ENCODE data around the gene SPNS2. TPM values are rescaled to one million over a fixed set of nuclear protein-coding genes. Genes with fewer than 3 reads are reported as not detected.

Gene SPNS2
- total and polyA plus RNA-seq, 2 experiments from 2014 or later, result 1.0 to 1.6 TPM

DNA sequence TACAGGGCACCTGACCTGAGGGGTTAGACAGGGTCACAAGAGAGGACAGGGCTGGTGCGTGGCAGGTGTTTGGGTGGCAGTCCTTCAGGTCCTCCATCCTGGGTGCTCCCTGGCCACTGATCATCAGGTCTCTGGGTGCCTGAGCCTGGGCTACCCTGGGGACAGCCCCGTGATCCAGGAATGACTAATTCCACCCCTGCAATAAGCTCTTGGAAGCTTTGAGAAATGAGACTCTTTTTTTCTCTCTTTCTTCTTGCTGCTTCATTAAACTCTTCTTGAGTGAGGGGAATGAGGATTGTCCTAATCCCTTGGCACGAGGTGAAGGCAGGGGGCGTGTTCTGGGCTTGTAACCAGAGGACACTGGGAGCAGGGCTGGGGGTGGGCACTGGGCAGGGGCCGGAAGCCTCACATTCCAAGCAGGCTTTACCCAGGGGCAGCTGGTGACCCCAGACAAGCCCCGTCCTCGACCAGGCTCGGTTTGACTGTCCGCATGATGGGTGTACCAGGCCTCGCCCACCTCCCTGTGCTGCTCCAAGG lies 21.4 kb upstream of the SPNS2 start:
- Histone ChIP-seq H3K4me3 (no peak overlapping the region), H3K36me3 (no peaks in the 10 kb centered on the region), H3K27ac (no peak overlapping the region), H3K9me3 (ENCODE audit: low read depth) (no peaks in the 10 kb centered on the region), H3K4me1 (ENCODE audit: low read depth) (no peaks in the 10 kb centered on the region), H3K27me3 (no peaks in the 10 kb centered on the region)
- TF ChIP-seq, protein P1, sequence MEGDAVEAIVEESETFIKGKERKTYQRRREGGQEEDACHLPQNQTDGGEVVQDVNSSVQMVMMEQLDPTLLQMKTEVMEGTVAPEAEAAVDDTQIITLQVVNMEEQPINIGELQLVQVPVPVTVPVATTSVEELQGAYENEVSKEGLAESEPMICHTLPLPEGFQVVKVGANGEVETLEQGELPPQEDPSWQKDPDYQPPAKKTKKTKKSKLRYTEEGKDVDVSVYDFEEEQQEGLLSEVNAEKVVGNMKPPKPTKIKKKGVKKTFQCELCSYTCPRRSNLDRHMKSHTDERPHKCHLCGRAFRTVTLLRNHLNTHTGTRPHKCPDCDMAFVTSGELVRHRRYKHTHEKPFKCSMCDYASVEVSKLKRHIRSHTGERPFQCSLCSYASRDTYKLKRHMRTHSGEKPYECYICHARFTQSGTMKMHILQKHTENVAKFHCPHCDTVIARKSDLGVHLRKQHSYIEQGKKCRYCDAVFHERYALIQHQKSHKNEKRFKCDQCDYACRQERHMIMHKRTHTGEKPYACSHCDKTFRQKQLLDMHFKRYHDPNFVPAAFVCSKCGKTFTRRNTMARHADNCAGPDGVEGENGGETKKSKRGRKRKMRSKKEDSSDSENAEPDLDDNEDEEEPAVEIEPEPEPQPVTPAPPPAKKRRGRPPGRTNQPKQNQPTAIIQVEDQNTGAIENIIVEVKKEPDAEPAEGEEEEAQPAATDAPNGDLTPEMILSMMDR (IDR thresholded peaks at IDR 0.05; ENCODE audit: low read depth, low read length), result no peak
- DNase-seq (ENCODE audit: low read depth in 1 of 2, low spot score in 1 of 2), result no peak

DNA sequence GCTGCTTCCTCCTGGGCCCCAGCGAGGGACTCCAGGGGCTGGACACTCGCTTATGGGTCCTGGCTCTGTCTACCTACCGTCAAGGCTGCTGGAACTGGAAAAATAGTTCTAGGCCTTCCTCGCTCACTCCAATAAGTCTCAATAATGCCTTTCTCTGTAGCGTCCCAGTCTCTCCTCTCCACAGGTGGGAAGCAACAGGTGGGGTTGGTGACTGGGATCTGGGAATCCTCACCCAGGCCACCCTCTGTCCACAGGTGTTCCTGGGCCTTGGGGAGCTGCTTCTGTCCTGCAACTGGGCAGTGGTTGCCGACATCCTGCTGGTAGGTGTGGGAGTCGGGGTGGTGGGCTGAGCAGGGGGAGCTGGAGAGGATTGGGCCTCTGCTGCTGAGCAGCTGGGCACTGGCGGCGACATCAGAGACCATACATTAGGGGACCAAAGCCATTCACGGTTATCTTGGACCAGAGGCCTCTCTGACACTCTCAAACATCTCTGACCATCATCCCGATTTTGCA lies 20.3 kb upstream of the SPNS2 start:
- no peaks in the 10 kb centered on the region for H3K9me3 ChIP-seq (ENCODE audit: low read depth)
- no peak overlapping the region for H3K27ac ChIP-seq
- DNase-seq (ENCODE audit: low read depth in 1 of 2, low spot score in 1 of 2), result no peak
- no peaks in the 10 kb centered on the region for H3K4me1 ChIP-seq (ENCODE audit: low read depth)
- no peaks in the 10 kb centered on the region for H3K27me3 ChIP-seq
- TF ChIP-seq, protein P1 (IDR thresholded peaks at IDR 0.05; ENCODE audit: low read depth, low read length), result no peak
- no peaks in the 10 kb centered on the region for H3K36me3 ChIP-seq
- no peak overlapping the region for H3K4me3 ChIP-seq

DNA sequence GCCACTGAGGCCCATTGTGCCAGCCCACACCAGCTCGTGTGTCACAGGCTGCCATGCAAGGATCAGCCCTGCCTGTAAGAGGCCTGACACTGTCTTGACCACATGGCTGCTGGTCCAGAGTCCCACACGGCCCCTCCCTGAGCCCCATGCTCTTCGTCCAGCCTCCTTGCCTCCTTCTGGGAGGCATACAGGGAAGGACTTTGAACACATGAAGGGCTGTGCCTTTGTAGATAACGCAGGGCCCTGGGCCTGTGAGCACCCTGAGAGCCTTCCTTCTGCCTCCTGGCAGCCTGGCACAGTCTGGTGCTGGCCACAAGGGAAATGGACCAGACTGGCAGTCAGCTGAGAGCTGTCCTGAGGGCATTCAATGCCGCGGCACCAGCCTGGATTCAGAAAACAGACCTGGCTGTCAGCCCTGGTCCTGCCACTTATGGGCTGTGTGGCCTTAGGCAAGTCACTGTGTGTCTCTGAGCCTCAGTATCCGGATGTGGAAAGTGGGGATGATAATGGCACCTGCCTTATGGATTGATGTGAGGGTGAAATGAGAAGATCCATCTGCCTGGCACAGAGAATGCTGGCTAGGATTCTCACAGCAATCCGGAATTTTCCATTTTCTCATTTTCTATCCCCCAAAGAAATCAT lies 19.2 kb upstream of the SPNS2 start:
- DNase-seq (ENCODE audit: low read depth in 1 of 2, low spot score in 1 of 2), result no peak
- no peaks in the 10 kb centered on the region for H3K36me3 ChIP-seq
- no peaks in the 10 kb centered on the region for H3K4me1 ChIP-seq (ENCODE audit: low read depth)
- no peak overlapping the region for H3K4me3 ChIP-seq
- no peaks in the 10 kb centered on the region for H3K9me3 ChIP-seq (ENCODE audit: low read depth)
- TF ChIP-seq, protein P1 (IDR thresholded peaks at IDR 0.05; ENCODE audit: low read depth, low read length), result no peak
- no peak overlapping the region for H3K27ac ChIP-seq
- H3K27me3 ChIP-seq, result no peaks in the 10 kb centered on the region

DNA sequence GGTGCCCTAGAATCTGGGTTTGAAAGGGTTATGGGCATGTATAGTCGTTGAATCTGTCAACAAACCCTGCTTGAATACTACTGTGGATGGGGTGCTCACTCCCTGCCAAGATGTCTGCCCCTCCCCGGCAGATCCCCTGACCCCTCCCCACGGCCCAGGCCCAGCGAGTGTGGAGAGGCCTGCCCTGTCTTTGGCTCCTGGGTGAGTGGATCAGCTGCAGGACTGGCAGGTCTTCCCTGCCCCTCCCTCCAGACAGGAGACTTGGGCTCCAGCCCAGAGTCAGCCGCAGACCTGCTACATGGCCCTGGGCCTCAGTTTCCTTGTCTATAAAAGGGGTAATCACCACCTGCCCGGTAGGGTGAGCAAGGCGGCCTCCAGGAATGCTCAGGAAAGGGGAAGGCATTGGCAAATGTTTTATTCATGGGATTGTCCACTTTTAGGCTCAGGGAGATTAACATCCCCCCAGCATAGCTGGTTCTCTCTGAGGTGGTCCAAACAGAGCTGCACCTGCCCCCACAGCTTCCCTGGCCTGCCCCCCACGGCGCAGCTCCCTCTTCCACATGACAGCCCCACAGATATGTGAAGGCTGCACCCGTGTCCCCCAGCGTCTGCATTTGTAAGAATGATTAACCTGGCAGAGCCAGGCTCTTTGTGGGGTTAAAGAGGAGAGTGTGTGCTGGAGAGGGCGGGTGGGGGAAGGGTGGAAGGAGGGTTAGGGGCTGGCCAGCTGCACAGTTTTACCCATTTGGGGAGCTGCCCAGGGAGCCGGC lies 18.5 kb upstream of the SPNS2 start:
- Histone ChIP-seq H3K27ac (no peak overlapping the region), H3K9me3 (ENCODE audit: low read depth) (no peaks in the 10 kb centered on the region), H3K4me1 (ENCODE audit: low read depth) (no peaks in the 10 kb centered on the region), H3K36me3 (no peaks in the 10 kb centered on the region), H3K4me3 (no peak overlapping the region), H3K27me3 (no peaks in the 10 kb centered on the region)
- no peak for DNase-seq (ENCODE audit: low read depth in 1 of 2, low spot score in 1 of 2)
- TF ChIP-seq, protein P1 (IDR thresholded peaks at IDR 0.05; ENCODE audit: low read depth, low read length), result no peak

DNA sequence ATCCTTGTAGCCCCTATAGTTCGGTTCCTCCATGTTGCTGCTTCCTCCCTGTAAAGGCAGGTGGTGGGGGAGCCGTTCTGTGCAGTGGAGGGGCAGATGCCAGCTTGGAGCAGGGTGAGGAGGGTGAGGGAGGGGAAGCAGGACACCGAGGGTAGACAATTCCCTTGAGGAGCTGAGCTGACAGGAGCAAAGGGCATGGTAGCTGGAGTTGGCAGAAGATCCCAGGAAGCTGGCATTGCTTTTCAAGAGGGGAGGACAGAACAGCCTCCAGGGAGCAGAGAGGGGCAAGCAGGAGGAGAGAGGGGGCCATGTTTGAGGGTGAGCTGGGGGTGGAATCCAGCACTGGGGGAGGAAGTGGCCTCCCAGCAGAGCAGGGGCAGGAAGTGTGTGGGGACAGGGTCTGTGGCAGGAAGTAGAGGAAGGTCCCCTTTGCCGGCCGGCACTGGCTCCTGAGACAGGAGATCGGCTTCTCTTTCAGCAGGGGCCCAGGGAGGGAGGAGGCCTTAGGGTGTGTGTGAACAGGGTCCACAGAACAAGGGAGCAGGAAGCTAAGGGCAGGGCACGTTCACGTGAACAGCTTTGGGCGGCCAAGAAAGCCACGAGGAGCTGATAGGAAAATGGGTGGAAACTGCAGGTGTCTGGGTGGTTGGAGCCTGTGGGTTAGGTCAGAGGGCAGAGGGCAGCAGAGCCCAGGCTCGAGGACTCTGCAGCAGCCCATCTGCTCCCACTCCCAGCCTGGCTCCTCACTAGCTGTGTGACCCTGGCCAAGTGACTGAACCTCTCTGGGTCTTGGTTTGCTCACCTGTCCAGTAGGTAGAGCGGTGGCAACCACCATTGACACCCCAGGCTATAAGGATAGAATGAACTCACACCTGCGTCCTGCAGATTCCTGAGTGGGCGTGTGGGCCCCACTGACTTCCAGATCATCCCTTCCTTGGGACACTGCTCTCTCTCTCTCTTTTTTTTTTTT lies 17.5 kb upstream of the SPNS2 start:
- H3K4me1 ChIP-seq (ENCODE audit: low read depth), result no peaks in the 10 kb centered on the region
- no peak for DNase-seq (ENCODE audit: low read depth in 1 of 2, low spot score in 1 of 2)

More for the DNA sequence above, 17.5 kb upstream of the SPNS2 start:
- Histone ChIP-seq H3K36me3 (no peaks in the 10 kb centered on the region), H3K4me3 (no peak overlapping the region), H3K27me3 (no peaks in the 10 kb centered on the region), H3K27ac (no peak overlapping the region), H3K9me3 (ENCODE audit: low read depth) (no peaks in the 10 kb centered on the region)
- TF ChIP-seq, protein P1 (IDR thresholded peaks at IDR 0.05; ENCODE audit: low read depth, low read length), result no peak
